Heart left ventricle (tissue), 13 donors: ENCODE results near the gene ERGIC1.

Experiments
- CTCF ChIP-seq, 12 donors: fragments of 200-600 bp; sonication (generic) in 4 of 12; IDR thresholded peaks; one replicate each; pipeline versions ENCODE4 v1.5.0 to v1.8.0; 2018 to 2022; ENCODE audit warnings: antibody characterized with exemption in 12 of 12, mild to moderate bottlenecking in 5 of 12
- POLR2A ChIP-seq, 2 donors: fragments of 450-650 bp; IDR thresholded peaks; one replicate each; pipeline ENCODE4 v1.6.1; 2017; ENCODE audit warnings: antibody characterized with exemption in 2 of 2, mild to moderate bottlenecking in 2 of 2, moderate library complexity in 2 of 2
- donor health status: ischemic (EF 13 %, LVEDD 7.1; RV severe dilation, severe dysfunction).
- donor health status: DM: no; HTN: yes; CAD: no.
- donor health status: DM: no; HTN: no; CAD: no.
- donor health status: ischemic (EF 25% LVEDD 6.9; RV normal size, moderate dysfunction).
- donor health status: ischemic (EF 25% LVEDD 5.7; RV mildly dilated, moderate dysfunction).
- donor health status: ischemic (EF 35%, LVEDD 5.7; RV mildly dilated, moderate dysfunction).
- donor health status: nonischemic (EF 11% LVEDD 7.7; RV severe dilation, severe dysfunction).
- donor health status: DM: yes; HTN: yes; CAD: no.
- donor health status: PGD.
- donor health status: ischemic (EF 29% LVEDD 5.4; RV normal size, mild dysfunction).
- donor health status: nonischemic (EF 23%, LVEDD 6.1; RV moderate dilation, normal function).

GRCh38 chr5:172885597-172886340 is 51.7 kb downstream of the ERGIC1 start:
- TF ChIP-seq CTCF (IDR thresholded peaks at IDR 0.05) (no peak), POLR2A (IDR thresholded peaks at IDR 0.05) (no peak)
